HepG2 (cell line): ENCODE measurements around the gene NRSN2. TPM values are rescaled to one million over a fixed set of nuclear protein-coding genes. Genes with fewer than 3 reads are reported as not detected.
A peak's percentile ranks its signal among the peaks of the same experiment; 100 is the strongest.

ENCODE experiments used
- ATF7 ChIP-seq, 2 experiments: fragments of 450-650 bp in 1 of 2; sonication (generic) in 1 of 2; formaldehyde crosslinking in 1 of 2; IDR thresholded peaks; 2 replicates each; pipeline versions ENCODE4 v1.4.0 to v1.6.1; 2016 to 2020; ENCODE audit warnings: antibody characterized with exemption in 1 of 2, mild to moderate bottlenecking in 1 of 2, missing genetic modification reagents in 1 of 2
- CAMTA2 ChIP-seq: sonication (generic); formaldehyde crosslinking; IDR thresholded peaks from 2 replicates; pipeline ENCODE4 v1.4.0; 2020; ENCODE audit warnings: mild to moderate bottlenecking, missing genetic modification reagents, borderline replicate concordance
- EEA1 ChIP-seq: sonication (generic); formaldehyde crosslinking; IDR thresholded peaks from 2 replicates; pipeline ENCODE4 v1.5.1; 2020; ENCODE audit warnings: mild to moderate bottlenecking, missing genetic modification reagents, borderline replicate concordance
- GATAD2A ChIP-seq: IDR thresholded peaks from 2 replicates; pipeline ENCODE4 v1.6.1; 2016
- GLMP ChIP-seq: sonication (generic); formaldehyde crosslinking; IDR thresholded peaks from 2 replicates; pipeline ENCODE4 v1.9.0; 2021; ENCODE audit warnings: missing genetic modification reagents, mild to moderate bottlenecking, borderline replicate concordance
- IRF1 ChIP-seq: sonication (generic); formaldehyde crosslinking; IDR thresholded peaks from 2 replicates; pipeline ENCODE4 v1.4.0; 2020; ENCODE audit warnings: low read depth, mild to moderate bottlenecking, missing genetic modification reagents
- KDM4B ChIP-seq: sonication (generic); formaldehyde crosslinking; IDR thresholded peaks from 2 replicates; pipeline ENCODE4 v1.4.0; 2020; ENCODE audit warnings: missing genetic modification reagents
- KDM6A ChIP-seq: IDR thresholded peaks from 2 replicates; pipeline ENCODE4 v1.6.1; 2016; ENCODE audit warnings: low read depth
- KLF6 ChIP-seq: IDR thresholded peaks from 2 replicates; pipeline ENCODE4 v1.8.0; 2016; ENCODE audit warnings: missing biosample characterization, missing genetic modification reagents
- MTF2 ChIP-seq: sonication (generic); formaldehyde crosslinking; IDR thresholded peaks from 2 replicates; pipeline ENCODE4 v1.5.0; 2020; ENCODE audit warnings: missing genetic modification reagents, borderline replicate concordance
- PHF21A ChIP-seq: sonication (generic); formaldehyde crosslinking; IDR thresholded peaks from 2 replicates; pipeline ENCODE4 v1.5.0; 2020; ENCODE audit warnings: mild to moderate bottlenecking, missing genetic modification reagents
- POLR2G ChIP-seq: fragments of 200-400 bp; formaldehyde crosslinking; IDR thresholded peaks from 2 replicates; pipeline ENCODE4 v1.6.1; 2018; ENCODE audit warnings: mild to moderate bottlenecking, low read depth, low read length, moderate library complexity
- PRMT3 ChIP-seq: sonication (generic); formaldehyde crosslinking; IDR thresholded peaks from 2 replicates; pipeline ENCODE4 v1.8.1; 2022; ENCODE audit warnings: low read depth, mild to moderate bottlenecking, moderate library complexity, missing genetic modification reagents, borderline replicate concordance
- PTBP1 ChIP-seq: fragments of 200-400 bp; formaldehyde crosslinking; IDR thresholded peaks from 2 replicates; pipeline ENCODE4 v1.6.1; 2018; ENCODE audit warnings: low read length, low read depth; ENCODE audit not compliant: poor library complexity, severe bottlenecking
- SMYD3 ChIP-seq: sonication (generic); formaldehyde crosslinking; IDR thresholded peaks from 2 replicates; pipeline ENCODE4 v1.8.1; 2023; ENCODE audit warnings: mild to moderate bottlenecking, missing genetic modification reagents
- SRY ChIP-seq: sonication (generic); formaldehyde crosslinking; IDR thresholded peaks from 2 replicates; pipeline ENCODE4 v1.8.0; 2022; ENCODE audit warnings: mild to moderate bottlenecking, missing genetic modification reagents
- TARDBP ChIP-seq: sonication (generic); formaldehyde crosslinking; IDR thresholded peaks from 2 replicates; pipeline ENCODE4 v1.8.0; 2022; ENCODE audit warnings: mild to moderate bottlenecking, missing genetic modification reagents
- TBX3 ChIP-seq: fragments of 450-650 bp; IDR thresholded peaks from 2 replicates; pipeline ENCODE4 v1.6.1; 2017; ENCODE audit warnings: antibody characterized with exemption, mild to moderate bottlenecking, inconsistent platforms, borderline replicate concordance
- TCF7 ChIP-seq: sonication (generic); IDR thresholded peaks from 2 replicates; pipeline ENCODE4 v1.6.1; 2016; ENCODE audit warnings: antibody characterized with exemption, low read depth
- ZBTB34 ChIP-seq: sonication (generic); formaldehyde crosslinking; IDR thresholded peaks from 2 replicates; pipeline ENCODE4 v1.8.0; 2022; ENCODE audit warnings: mild to moderate bottlenecking, missing genetic modification reagents
- ZBTB38 ChIP-seq: sonication (generic); formaldehyde crosslinking; IDR thresholded peaks from 2 replicates; pipeline ENCODE4 v1.5.1; 2020; ENCODE audit warnings: mild to moderate bottlenecking, missing genetic modification reagents
- ZFP62 ChIP-seq: sonication (generic); formaldehyde crosslinking; IDR thresholded peaks from 2 replicates; pipeline ENCODE4 v1.4.0; 2020; ENCODE audit warnings: missing genetic modification reagents
- ZKSCAN8 ChIP-seq: IDR thresholded peaks from 2 replicates; pipeline ENCODE4 v1.6.1; 2016; ENCODE audit warnings: borderline replicate concordance, missing genetic modification reagents, missing compliant biosample characterization
- ZNF251 ChIP-seq: sonication (generic); formaldehyde crosslinking; IDR thresholded peaks from 2 replicates; pipeline ENCODE4 v1.9.0; 2021; ENCODE audit warnings: mild to moderate bottlenecking, missing genetic modification reagents
- ZNF512 ChIP-seq: sonication (generic); formaldehyde crosslinking; IDR thresholded peaks from 2 replicates; pipeline ENCODE4 v1.4.0; 2020; ENCODE audit warnings: mild to moderate bottlenecking, missing genetic modification reagents
- ZNF589 ChIP-seq: sonication (generic); formaldehyde crosslinking; conservative IDR thresholded peaks from 2 replicates; pipeline ENCODE4 v1.8.0; 2022; ENCODE audit warnings: mild to moderate bottlenecking, moderate library complexity, missing genetic modification reagents
- ZNF792 ChIP-seq: IDR thresholded peaks from 2 replicates; pipeline ENCODE4 v1.6.1; 2016
- polyA plus RNA-seq, 8 experiments: library from polyadenylated mRNA; depleted of rRNA in 3 of 8; stranded (reverse) in 7 of 8; unstranded in 1 of 8; fragments of >200 nt; fragmentation: Illumina TruSeq in 4 of 8; extraction: Trizol in 4 of 8; gene quantifications; 2 replicates each; pipeline versions ENCODE4 v1.2.1 to v1.2.3, GENCODE V29; 2011 to 2016; ENCODE audit warnings: low read depth in 4 of 8, missing spikeins in 1 of 8, mixed read lengths in 1 of 8; ENCODE audit not compliant: insufficient read depth in 1 of 8
- total RNA-seq, 5 experiments: library from RNA; depleted of rRNA; stranded (reverse); fragments of >200 nt; fragmentation: Illumina TruSeq; extraction: Trizol; gene quantifications; 2 replicates each; pipeline ENCODE4 v1.2.3, GENCODE V29; 2016; ENCODE audit warnings: low read depth in 1 of 5

The NRSN2 gene
- total and polyA plus RNA-seq, 2 of the 13 experiments (the other 11 are each of a cell fraction or from before 2014, with no cell fraction given) = 32.3 to 49.4 TPM

GRCh38 chr20:325045-325888, 21.6 kb upstream of the NRSN2 start, which contains the start of gene SOX12 (continued):
- TF ChIP-seq ZNF512 (no peak), KLF6 (CRISPR knock-in tag) (peak; percentile 58; the same call in 1 of the 2 replicates), SMYD3 (CRISPR knock-in tag) (peak; percentile 89; the same call in 1 of the 2 replicates), IRF1 (CRISPR knock-in tag) (no peak), ZNF792 (CRISPR knock-in tag) (no peak), CAMTA2 (CRISPR knock-in tag) (no peak), PTBP1 (peak; percentile 54), ZNF251 (CRISPR knock-in tag) (no peak), ZNF589 (CRISPR knock-in tag) (no peak), ZBTB34 (peak; percentile 73; the same call in 1 of the 2 replicates), POLR2G (peak; percentile 91), ZFP62 (CRISPR knock-in tag) (no peak), GLMP (CRISPR knock-in tag) (no peak), ZKSCAN8 (CRISPR knock-in tag) (no peak), GATAD2A (CRISPR knock-in tag) (no peak), MTF2 (CRISPR knock-in tag) (no peak), KDM4B (CRISPR knock-in tag) (no peak; the same call in 1 of the 2 replicates), KDM6A (no peak), TCF7 (no peak), PRMT3 (CRISPR knock-in tag) (peak; percentile 31), TARDBP (peak; percentile 78), ZBTB38 (no peak), SRY (CRISPR knock-in tag) (no peak), PHF21A (peak; percentile 79), TBX3 (no peak), EEA1 (CRISPR knock-in tag) (no peak), ATF7 (IDR thresholded peaks at IDR 0.05) (no peak), ATF7 (CRISPR knock-in tag; IDR thresholded peaks at IDR 0.05) (no peak)
